Pulmonary artery endothelial cell (primary cell): Measurements from ENCODE around the gene CDKAL1. TPM values are rescaled to one million over a fixed set of nuclear protein-coding genes. Genes with fewer than 3 reads are reported as not detected.

Source experiments
- DNase-seq: peaks from one replicate; pipeline ENCODE4 v3.0.0-alpha.2; 2011; ENCODE audit warnings: low read depth, low spot score
- total RNA-seq: library from RNA; depleted of rRNA; stranded (reverse); fragments of >200 nt; gene quantifications from 2 replicates; pipeline ENCODE4 v1.2.3, GENCODE V29; 2014

The CDKAL1 gene
- total RNA-seq, 1 donor from 2014 or later: 21.8 TPM

GRCh38 chr6:20672038-20672437 is 137.8 kb downstream of the CDKAL1 start:
- no peak for DNase-seq

- no peak for DNase-seq
Measured at GRCh38 chr6:20673458-20673857, 139.2 kb downstream of the CDKAL1 start.

GRCh38 chr6:20674664-20675063 is 140.4 kb downstream of the CDKAL1 start:
- DNase-seq: no peak

GRCh38 chr6:20678831-20679352 is 144.6 kb downstream of the CDKAL1 start:
- no peak for DNase-seq

GRCh38 chr6:20680697-20681165 is 146.5 kb downstream of the CDKAL1 start:
- no peak for DNase-seq

- DNase-seq: no peak
Measured at GRCh38 chr6:20681243-20681684, 147.0 kb downstream of the CDKAL1 start.

- no peak for DNase-seq
Measured at GRCh38 chr6:20684474-20684873, 150.2 kb downstream of the CDKAL1 start.

GRCh38 chr6:20686142-20686541 is 151.9 kb downstream of the CDKAL1 start:
- no peak for DNase-seq

GRCh38 chr6:20687494-20687893 is 153.2 kb downstream of the CDKAL1 start:
- no peak for DNase-seq

GRCh38 chr6:20688710-20689500 is 154.6 kb downstream of the CDKAL1 start:
- DNase-seq: no peak

GRCh38 chr6:20691185-20691584 is 156.9 kb downstream of the CDKAL1 start:
- no peak for DNase-seq

GRCh38 chr6:20692023-20692422 is 157.8 kb downstream of the CDKAL1 start:
- no peak for DNase-seq

GRCh38 chr6:20693466-20694063 is 159.3 kb downstream of the CDKAL1 start:
- no peak for DNase-seq

- DNase-seq: no peak
Measured at GRCh38 chr6:20696676-20697075, 162.4 kb downstream of the CDKAL1 start.

- DNase-seq: no peak
Measured at GRCh38 chr6:20698675-20699074, 164.4 kb downstream of the CDKAL1 start.

GRCh38 chr6:20699402-20699801 is 165.1 kb downstream of the CDKAL1 start:
- DNase-seq: no peak

- no peak for DNase-seq
Measured at GRCh38 chr6:20700375-20700774, 166.1 kb downstream of the CDKAL1 start.

GRCh38 chr6:20702366-20702765 is 168.1 kb downstream of the CDKAL1 start:
- DNase-seq: no peak

GRCh38 chr6:20703049-20703448 is 168.8 kb downstream of the CDKAL1 start:
- no peak for DNase-seq

- DNase-seq: no peak
Measured at GRCh38 chr6:20704325-20705025, 170.2 kb downstream of the CDKAL1 start.

- no peak for DNase-seq
Measured at GRCh38 chr6:20705741-20706140, 171.5 kb downstream of the CDKAL1 start.
